ENCODE results near the gene SLC18B1. TPM values are rescaled to one million over a fixed set of nuclear protein-coding genes. Genes with fewer than 3 reads are reported as not detected.
A peak's percentile ranks its signal among the peaks of the same experiment; 100 is the strongest.

Gene SLC18B1
- total RNA-seq, 1 donor: 6.9 TPM

DNA sequence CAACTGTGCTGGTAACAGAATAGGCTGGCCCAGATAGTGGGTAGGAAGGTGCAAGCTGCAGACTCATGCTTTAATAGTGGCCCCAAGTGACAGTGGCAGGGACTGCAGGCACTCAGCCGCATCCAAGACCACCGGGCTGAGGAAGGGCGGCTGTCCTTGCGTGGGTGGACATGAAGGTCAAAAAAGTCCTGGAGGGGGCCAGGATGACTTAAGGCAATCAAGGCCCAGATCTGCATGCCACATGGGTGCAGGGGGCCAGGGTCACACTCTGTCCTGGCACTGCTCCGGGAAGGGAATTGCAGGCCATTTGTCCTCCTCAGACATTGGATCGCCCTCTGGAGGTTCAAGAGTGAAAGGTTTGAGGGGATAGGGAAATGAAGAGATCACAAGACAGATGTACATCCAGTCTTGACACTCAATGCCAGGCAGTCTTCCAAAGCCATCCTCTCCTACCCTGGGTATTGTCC is 30.4 kb downstream of the SLC18B1 start:
- Histone ChIP-seq H4K20me1 (ENCODE audit: insufficient read depth, low read length) (no peaks in the 10 kb centered on the region), H2AFZ (ENCODE audit: low read length) (peak overlapping the region; percentile 13), H3K9me3 (ENCODE audit: low read depth, low read length) (no peaks in the 10 kb centered on the region), H3K4me1 (ENCODE audit: insufficient read depth, low read length) (peaks cover 10% of the 10 kb centered on the region), H3K4me3 (ENCODE audit: insufficient read depth, low read length) (no peak overlapping the region), H3K36me3 (ENCODE audit: insufficient read depth, low read length) (no peaks in the 10 kb centered on the region), H3K79me2 (ENCODE audit: insufficient read depth, low read length) (no peaks in the 10 kb centered on the region), H3K27ac (ENCODE audit: low read depth, low read length) (no peak overlapping the region), H3K4me2 (ENCODE audit: insufficient read depth, low read length) (no peak overlapping the region), H3K27me3 (ENCODE audit: insufficient read depth, low read length) (no peaks in the 10 kb centered on the region)
- peak; percentile 59 for DNase-seq (ENCODE audit: insufficient read length, low spot score, missing footprints)
- TF ChIP-seq, protein P1, sequence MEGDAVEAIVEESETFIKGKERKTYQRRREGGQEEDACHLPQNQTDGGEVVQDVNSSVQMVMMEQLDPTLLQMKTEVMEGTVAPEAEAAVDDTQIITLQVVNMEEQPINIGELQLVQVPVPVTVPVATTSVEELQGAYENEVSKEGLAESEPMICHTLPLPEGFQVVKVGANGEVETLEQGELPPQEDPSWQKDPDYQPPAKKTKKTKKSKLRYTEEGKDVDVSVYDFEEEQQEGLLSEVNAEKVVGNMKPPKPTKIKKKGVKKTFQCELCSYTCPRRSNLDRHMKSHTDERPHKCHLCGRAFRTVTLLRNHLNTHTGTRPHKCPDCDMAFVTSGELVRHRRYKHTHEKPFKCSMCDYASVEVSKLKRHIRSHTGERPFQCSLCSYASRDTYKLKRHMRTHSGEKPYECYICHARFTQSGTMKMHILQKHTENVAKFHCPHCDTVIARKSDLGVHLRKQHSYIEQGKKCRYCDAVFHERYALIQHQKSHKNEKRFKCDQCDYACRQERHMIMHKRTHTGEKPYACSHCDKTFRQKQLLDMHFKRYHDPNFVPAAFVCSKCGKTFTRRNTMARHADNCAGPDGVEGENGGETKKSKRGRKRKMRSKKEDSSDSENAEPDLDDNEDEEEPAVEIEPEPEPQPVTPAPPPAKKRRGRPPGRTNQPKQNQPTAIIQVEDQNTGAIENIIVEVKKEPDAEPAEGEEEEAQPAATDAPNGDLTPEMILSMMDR (IDR thresholded peaks at IDR 0.05; ENCODE audit: extremely low read depth, low read depth, low read length): peak; percentile 36

DNA sequence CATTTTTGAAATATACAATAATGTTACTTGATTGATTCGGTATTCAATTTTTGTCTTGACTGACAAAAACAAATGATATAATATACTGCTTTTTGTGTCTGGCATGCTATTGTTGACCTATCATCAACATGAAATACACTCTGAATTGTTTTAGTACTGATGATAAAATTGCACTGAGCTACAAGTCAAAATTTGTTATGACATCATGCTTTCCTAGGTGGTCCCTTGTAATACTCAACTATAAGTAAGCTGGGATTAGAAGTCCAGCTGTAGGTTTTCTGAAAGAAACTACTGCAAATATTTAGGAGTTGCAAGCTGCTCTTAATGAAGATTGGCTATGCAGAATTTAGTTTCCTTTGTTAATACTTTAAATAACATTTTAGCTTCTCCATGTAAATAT is 32.9 kb downstream of the SLC18B1 start:
- H3K9me3 ChIP-seq (ENCODE audit: low read depth, low read length): no peaks in the 10 kb centered on the region
- no peak overlapping the region for H3K4me3 ChIP-seq (ENCODE audit: insufficient read depth, low read length)
- no peak overlapping the region for H2AFZ ChIP-seq (ENCODE audit: low read length)
- no peaks in the 10 kb centered on the region for H3K27me3 ChIP-seq (ENCODE audit: insufficient read depth, low read length)
- peaks cover 10% of the 10 kb centered on the region for H3K4me1 ChIP-seq (ENCODE audit: insufficient read depth, low read length)
- no peaks in the 10 kb centered on the region for H3K79me2 ChIP-seq (ENCODE audit: insufficient read depth, low read length)
- TF ChIP-seq, protein P1 (IDR thresholded peaks at IDR 0.05; ENCODE audit: extremely low read depth, low read depth, low read length): no peak
- DNase-seq (ENCODE audit: insufficient read length, low spot score, missing footprints): no peak
- no peak overlapping the region for H3K27ac ChIP-seq (ENCODE audit: low read depth, low read length)
- no peak overlapping the region for H3K4me2 ChIP-seq (ENCODE audit: insufficient read depth, low read length)
- H3K36me3 ChIP-seq (ENCODE audit: insufficient read depth, low read length): no peaks in the 10 kb centered on the region
- H4K20me1 ChIP-seq (ENCODE audit: insufficient read depth, low read length): no peaks in the 10 kb centered on the region

DNA sequence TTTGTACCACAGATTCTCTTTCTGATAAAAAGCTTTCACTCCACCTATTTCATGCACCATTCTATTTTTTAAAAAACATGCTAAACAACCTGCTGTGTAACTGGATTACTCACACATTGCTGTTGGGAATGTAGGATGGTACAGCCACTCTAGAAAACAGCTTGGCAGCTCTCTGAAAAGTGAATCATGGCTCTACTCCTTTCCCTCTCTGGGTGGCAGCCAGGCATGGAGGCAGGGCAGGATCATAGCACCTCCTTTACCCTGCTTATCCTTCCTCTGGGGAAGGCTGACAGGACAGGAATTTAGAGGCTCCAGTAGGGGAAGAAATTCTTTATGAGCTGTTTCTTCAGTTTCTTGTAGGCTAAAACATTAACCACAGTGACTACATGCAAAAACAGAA is 34.1 kb downstream of the SLC18B1 start:
- Histone ChIP-seq H3K4me2 (ENCODE audit: insufficient read depth, low read length) (peak overlapping the region; percentile 13), H2AFZ (ENCODE audit: low read length) (no peak overlapping the region), H3K79me2 (ENCODE audit: insufficient read depth, low read length) (no peaks in the 10 kb centered on the region), H4K20me1 (ENCODE audit: insufficient read depth, low read length) (no peaks in the 10 kb centered on the region), H3K36me3 (ENCODE audit: insufficient read depth, low read length) (no peaks in the 10 kb centered on the region), H3K9me3 (ENCODE audit: low read depth, low read length) (no peaks in the 10 kb centered on the region), H3K27ac (ENCODE audit: low read depth, low read length) (no peak overlapping the region), H3K4me3 (ENCODE audit: insufficient read depth, low read length) (no peak overlapping the region), H3K27me3 (ENCODE audit: insufficient read depth, low read length) (no peaks in the 10 kb centered on the region), H3K4me1 (ENCODE audit: insufficient read depth, low read length) (peaks cover 10% of the 10 kb centered on the region)
- TF ChIP-seq, protein P1 (IDR thresholded peaks at IDR 0.05; ENCODE audit: extremely low read depth, low read depth, low read length): no peak
- DNase-seq (ENCODE audit: insufficient read length, low spot score, missing footprints): peak; percentile 62

DNA sequence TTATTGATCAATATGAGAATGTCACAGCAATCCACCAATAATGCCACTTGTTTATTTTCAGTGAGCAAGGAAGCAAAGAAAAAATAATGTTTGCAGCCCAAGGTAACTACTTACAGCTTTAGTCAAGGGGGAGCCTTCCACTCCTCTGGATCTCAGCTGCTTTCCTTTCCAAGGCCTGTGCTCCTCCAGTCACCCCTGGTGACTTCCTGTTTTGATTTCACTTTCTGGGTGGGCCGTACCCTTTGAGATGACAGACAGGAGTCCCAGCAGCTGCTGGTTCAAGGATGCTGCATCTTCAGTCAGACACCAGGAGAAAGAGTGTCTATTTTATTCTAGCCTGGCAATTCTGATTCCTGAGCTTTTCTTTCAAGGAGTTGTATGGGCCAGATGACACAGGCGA is 35.2 kb downstream of the SLC18B1 start:
- Histone ChIP-seq H4K20me1 (ENCODE audit: insufficient read depth, low read length) (no peaks in the 10 kb centered on the region), H3K4me3 (ENCODE audit: insufficient read depth, low read length) (no peak overlapping the region), H3K27me3 (ENCODE audit: insufficient read depth, low read length) (no peaks in the 10 kb centered on the region), H3K4me2 (ENCODE audit: insufficient read depth, low read length) (no peak overlapping the region), H3K79me2 (ENCODE audit: insufficient read depth, low read length) (no peaks in the 10 kb centered on the region), H3K4me1 (ENCODE audit: insufficient read depth, low read length) (peaks cover 10% of the 10 kb centered on the region), H2AFZ (ENCODE audit: low read length) (no peak overlapping the region), H3K36me3 (ENCODE audit: insufficient read depth, low read length) (no peaks in the 10 kb centered on the region), H3K27ac (ENCODE audit: low read depth, low read length) (no peak overlapping the region), H3K9me3 (ENCODE audit: low read depth, low read length) (no peaks in the 10 kb centered on the region)
- TF ChIP-seq, protein P1 (IDR thresholded peaks at IDR 0.05; ENCODE audit: extremely low read depth, low read depth, low read length): no peak
- DNase-seq (ENCODE audit: insufficient read length, low spot score, missing footprints): no peak

Measured in osteoblast (primary cell).